ENCODE data around the gene ZDHHC7. TPM values are rescaled to one million over a fixed set of nuclear protein-coding genes. Genes with fewer than 3 reads are reported as not detected.
A peak's percentile ranks its signal among the peaks of the same experiment; 100 is the strongest.

The ZDHHC7 gene
- total RNA-seq, 1 experiment from 2014 or later = 57.4 TPM

- DNase-seq (ENCODE audit: extremely low read depth, low read depth) = no peak
Observed at GRCh38 chr16:84999857-85000480, 11.4 kb downstream of the ZDHHC7 start.

DNA sequence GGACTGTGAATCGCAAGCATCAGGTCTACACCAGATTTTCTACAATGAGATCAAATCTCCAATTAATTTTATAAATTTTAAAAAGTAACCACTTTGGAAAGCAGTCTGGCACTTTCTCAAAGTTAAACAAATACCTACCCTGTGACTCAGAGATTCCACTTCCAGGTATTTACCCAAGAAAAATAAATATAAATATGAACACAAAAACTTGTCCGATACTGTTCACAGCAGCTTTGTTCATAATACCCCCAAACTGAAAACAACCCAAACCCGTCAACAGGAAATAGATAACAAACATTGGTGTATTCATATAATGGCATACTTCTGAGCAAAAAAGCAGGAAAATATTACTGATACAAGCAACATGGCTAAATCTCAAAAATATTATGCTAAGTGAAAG, 12.1 kb downstream of the ZDHHC7 start:
- no peak for DNase-seq (ENCODE audit: extremely low read depth, low read depth)

- DNase-seq (ENCODE audit: extremely low read depth, low read depth) = no peak
Observed at GRCh38 chr16:84996365-84996764, 15.0 kb downstream of the ZDHHC7 start.

DNA sequence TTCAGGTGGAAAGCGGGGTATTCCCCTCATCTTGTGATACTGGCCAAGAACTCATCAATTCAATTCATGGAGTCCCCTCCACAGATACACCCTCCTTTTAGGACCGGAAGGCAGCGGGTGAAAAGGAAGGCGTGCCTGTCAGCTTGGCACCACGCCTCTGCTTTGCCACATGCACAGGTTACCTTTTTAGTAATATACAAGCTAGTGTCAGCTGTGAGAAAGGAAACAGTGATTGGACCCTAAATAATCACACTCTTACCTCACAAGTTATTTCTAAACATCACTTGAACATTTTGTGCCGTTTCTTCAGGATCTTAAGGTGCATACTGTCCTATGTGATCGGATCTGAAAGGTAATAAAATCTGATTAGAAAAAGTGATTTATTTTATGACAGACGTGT, 15.7 kb downstream of the ZDHHC7 start:
- peak; percentile 57 for DNase-seq (ENCODE audit: extremely low read depth, low read depth)

DNA sequence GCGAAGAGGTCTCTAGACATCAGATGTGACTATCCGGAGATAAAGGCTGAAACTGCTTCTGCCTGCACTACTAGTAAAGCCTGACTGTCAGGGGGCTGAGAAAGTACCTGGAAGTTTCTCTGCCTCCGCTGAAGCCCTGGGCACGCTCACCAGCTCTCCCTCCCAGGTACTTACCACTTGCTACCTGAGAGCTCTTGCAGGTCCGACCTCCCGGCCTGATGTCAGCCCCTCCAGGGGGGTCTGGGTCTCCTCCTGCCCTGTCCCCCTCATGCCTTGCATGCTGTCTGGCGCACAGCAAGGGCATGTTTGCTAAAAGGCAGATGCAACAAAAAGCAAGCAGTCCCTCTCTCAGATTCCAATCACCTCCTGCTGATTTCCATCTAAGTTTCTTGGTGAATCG, 17.4 kb downstream of the ZDHHC7 start:
- no peak for DNase-seq (ENCODE audit: extremely low read depth, low read depth)

GRCh38 chr16:84992717-84993075, 18.6 kb downstream of the ZDHHC7 start:
- no peak for DNase-seq (ENCODE audit: extremely low read depth, low read depth)

DNA sequence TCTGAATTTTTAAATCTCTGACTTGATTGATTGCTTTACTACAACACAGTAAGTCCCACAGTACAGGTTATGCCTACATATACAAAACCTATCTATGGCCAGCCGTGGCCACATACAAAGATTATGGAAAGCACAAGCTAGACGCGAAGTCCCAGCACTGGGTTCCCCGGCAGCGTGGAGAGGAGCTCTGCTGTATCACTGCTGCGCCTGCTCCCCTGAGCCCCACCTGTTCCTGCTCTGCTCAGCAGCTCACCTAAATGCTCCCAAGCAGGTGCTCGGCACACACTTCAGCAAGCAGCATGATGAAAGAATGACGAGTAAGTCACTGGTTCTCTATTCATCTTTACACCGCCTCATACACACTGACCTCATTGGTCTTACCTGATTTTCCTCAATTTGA, 20.6 kb downstream of the ZDHHC7 start:
- DNase-seq (ENCODE audit: extremely low read depth, low read depth) = no peak

GRCh38 chr16:84989749-84990620, 21.4 kb downstream of the ZDHHC7 start:
- DNase-seq (ENCODE audit: extremely low read depth, low read depth) = no peak

DNA sequence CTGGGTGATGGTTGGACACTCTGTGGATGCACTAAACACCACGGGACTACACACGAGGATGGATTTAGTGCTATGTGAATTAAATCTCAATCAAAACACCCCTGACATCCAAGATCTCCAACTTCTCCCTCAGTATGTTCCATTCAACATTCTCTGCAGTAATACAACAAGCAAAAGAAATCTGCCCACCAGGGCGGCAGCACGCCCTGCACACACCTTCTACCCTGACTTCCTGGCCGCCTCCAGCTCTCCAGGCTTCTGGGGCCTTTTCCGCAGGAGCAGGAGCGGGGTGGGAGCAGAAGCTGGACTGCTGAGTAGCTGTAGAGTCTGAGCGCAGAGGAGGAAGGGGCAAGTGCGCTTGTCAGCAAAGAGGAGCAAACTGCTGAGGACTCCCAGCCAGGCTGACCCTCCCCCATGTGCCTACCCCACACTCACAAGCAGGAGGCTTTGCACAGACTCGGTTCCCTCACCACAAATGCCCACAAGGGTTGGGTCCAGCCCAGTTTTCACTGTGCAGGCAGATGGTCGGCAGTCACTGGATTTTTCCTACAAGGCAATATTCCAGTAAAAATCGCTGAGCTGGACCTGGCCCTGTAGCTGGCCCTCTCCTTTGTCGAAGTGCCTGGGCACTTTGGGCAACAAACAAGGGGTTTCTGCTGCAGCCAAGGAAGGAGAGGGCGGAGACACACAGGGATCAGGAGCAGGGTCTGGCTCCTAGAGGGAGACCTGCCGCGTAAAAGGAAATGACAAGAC, 22.8 kb downstream of the ZDHHC7 start:
- DNase-seq (ENCODE audit: extremely low read depth, low read depth) = no peak

GRCh38 chr16:84986879-84987278, 24.5 kb downstream of the ZDHHC7 start:
- no peak for DNase-seq (ENCODE audit: extremely low read depth, low read depth)

- no peak for DNase-seq (ENCODE audit: extremely low read depth, low read depth)
Observed at GRCh38 chr16:84986102-84986501, 25.2 kb downstream of the ZDHHC7 start.

DNA sequence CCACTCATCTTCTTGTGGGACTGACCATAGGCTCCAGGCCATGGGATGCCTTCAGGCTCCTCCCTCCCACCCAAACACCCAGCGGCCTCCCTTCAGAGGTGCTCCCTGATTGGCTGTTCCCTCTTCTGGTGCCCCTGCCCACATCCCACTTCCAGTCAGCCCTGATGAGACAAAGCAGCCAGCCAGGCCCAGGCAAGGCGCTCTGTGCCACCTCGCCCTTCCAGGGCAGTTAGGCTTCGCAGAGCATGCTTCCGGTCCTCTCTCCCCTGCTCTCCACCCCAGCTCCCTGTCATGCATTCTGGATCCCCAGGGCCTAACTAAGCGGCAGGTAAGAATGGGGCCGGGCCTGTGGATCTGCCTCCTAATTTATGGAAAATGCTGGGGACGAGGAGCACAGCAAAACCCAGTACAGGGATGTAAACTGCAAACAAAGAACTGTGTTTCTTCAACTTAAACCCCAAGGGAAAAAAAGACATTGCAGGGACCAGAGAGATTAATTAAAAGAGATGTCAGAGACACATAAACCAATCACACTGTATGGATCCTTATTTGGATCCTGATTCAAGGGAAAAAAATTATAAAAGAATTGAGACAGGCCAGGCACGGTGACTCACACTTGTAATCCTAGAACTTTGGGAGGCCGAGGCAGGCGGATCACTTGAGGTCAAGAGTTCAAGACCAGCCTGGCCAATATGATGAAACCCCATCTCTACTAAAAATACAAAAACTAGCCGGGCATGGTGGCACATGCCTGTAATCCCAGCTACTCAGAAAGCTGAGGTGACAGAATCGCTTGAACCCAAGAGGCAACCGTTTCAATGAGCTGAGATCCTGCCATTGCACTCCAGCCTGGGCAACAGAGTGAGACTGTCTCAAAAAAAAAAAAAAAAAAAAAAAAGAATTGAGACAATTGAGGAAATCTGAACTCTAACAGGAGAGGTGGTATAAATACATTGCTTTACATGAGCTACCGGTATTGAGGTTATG, 26.0 kb downstream of the ZDHHC7 start:
- DNase-seq (ENCODE audit: extremely low read depth, low read depth) = no peak

- DNase-seq (ENCODE audit: extremely low read depth, low read depth) = no peak
Observed at GRCh38 chr16:84982434-84982833, 28.9 kb downstream of the ZDHHC7 start.

DNA sequence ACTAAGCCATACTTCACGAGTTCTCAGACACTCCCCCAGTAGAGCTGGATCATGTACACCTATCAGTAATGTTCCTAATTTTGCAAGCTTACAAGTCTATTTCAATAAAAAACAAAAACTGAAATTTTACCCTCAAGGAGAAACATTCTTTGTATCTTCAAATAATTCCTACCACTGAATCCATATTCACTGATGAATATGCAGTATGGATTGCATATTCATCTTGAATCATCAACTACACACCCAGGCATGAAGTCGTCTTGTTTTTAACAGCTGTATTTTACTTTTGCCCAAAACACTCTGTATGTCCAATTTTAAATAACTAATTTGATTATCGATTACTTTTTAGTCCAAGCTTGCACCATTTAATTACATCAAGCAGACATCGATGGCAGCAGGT, 31.8 kb downstream of the ZDHHC7 start:
- DNase-seq (ENCODE audit: extremely low read depth, low read depth) = no peak

- DNase-seq (ENCODE audit: extremely low read depth, low read depth) = no peak
Observed at GRCh38 chr16:84976644-84977400, 34.5 kb downstream of the ZDHHC7 start.

GRCh38 chr16:84975522-84975921, 35.8 kb downstream of the ZDHHC7 start:
- no peak for DNase-seq (ENCODE audit: extremely low read depth, low read depth)

DNA sequence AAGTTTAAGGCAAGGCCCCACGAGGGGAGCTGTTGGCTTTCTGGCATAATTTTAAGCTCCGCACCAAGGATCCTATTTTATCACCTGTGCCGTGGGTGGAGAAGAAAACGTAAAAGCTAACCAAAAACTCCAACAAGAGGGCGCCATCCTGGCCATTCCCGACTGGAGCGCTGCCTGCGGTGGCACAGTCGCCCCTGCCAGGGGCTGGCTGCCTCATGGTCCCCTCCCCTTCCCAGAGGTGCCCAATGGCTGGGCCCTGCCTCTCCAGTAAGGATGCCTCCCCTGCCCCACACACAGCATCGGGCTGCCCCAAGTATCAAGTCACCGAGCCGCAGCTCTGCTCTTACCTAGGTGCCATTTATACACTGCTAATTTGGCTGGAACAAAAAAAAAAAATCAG, 36.3 kb downstream of the ZDHHC7 start:
- DNase-seq (ENCODE audit: extremely low read depth, low read depth) = no peak

DNA sequence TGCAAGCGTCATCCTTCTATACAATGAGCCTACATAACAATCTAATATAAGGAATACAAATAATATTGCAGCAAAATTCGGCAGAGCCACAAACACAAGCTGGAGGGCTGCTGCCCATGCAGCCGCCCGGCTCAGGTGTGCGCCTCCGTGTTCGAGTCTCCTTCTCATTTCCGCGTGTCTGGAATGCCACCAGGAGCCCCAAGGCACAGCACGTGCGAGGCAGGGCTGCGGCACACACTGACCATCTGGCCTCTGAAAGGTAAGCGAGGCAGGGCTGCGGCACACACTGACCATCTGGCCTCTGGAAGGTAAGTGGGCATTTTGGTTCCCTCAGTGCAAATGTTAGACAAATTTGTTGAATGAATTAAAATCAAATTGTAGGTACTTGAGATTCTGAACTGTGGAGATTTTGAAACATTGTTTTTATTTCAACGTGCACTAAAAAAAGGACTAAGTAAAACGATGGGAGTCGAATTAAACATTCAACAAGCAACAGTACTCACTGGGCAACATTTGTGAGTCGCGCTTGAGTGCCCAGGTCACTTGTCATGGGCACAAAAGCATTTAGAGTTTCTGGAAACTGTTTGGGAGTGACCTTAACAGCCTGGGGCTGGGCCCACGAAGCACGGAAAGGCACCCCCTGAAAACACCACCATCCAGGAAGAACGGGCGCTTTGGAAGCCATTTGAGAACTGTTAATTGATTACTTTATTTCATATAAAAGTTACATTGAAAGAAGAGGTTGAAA, 37.4 kb downstream of the ZDHHC7 start:
- DNase-seq (ENCODE audit: extremely low read depth, low read depth) = no peak

GRCh38 chr16:84973236-84973635, 38.1 kb downstream of the ZDHHC7 start:
- no peak for DNase-seq (ENCODE audit: extremely low read depth, low read depth)

Measured in NCI-H460 (cell line).